Mucosa of descending colon (tissue), 3 donors: ENCODE data around the gene ZDHHC11. TPM values are rescaled to one million over a fixed set of nuclear protein-coding genes. Genes with fewer than 3 reads are reported as not detected.
"Not testable (repeated sequence)": the region's sequence is repeated elsewhere in the genome, so short reads cannot be mapped to it uniquely, and the experiment has no call there.

Source experiments
- ATAC-seq: fragments of 200-7000 bp; cut with Tn5 transposase; one replicate; pipeline ENCODE4 v1.9.1; 2020; ENCODE audit warnings: mild to moderate bottlenecking, moderate library complexity
- DNase-seq, 3 donors: peaks; one replicate each; pipeline ENCODE4 v3.0.0-alpha.2; 2020
- H3K36me3 ChIP-seq: fragments of 200-600 bp; one replicate; pipeline ENCODE4 v1.8.0; 2021; ENCODE audit warnings: low read depth, mild to moderate bottlenecking
- H3K4me1 ChIP-seq: fragments of 200-600 bp; one replicate; pipeline ENCODE4 v1.8.0; 2021; ENCODE audit warnings: low read depth, mild to moderate bottlenecking
- H3K4me3 ChIP-seq: fragments of 200-600 bp; one replicate; pipeline ENCODE4 v1.8.0; 2021; ENCODE audit warnings: mild to moderate bottlenecking
- H3K9me3 ChIP-seq: fragments of 200-600 bp; one replicate; pipeline ENCODE4 v1.8.0; 2021; ENCODE audit warnings: mild to moderate bottlenecking
- CTCF ChIP-seq: fragments of 200-600 bp; IDR thresholded peaks from one replicate; pipeline ENCODE4 v1.8.0; 2022; ENCODE audit warnings: antibody characterized with exemption, mild to moderate bottlenecking
- intact Hi-C, 2 donors: fragments of 100-400 bp; cut with DNase I in 1 of 2; cut with micrococcal nuclease in 1 of 2; formaldehyde crosslinking; loops; one replicate each; pipeline versions ENCODE4 v1.11.0 to v1.11.1; 2022; cut with DNase I, micrococcal nuclease
- total RNA-seq, 3 donors: library from RNA; stranded (reverse); fragmentation: NEBNext Ultra II Directional in 2 of 3; extraction: Animal tissue kit (Norgen Biotek cat#: 25700) in 2 of 3; gene quantifications; one replicate each; pipeline versions ENCODE4 v1.2.1 to v1.2.4, GENCODE V29; 2021 to 2023
- donor health status: DM: no; HTN: no; CAD: no; lungs with moderate emphysema.
- donor health status: DM: no; HTN: no; CAD: no.
- donor health status: DM: no; HTN: yes; CAD: no.

The ZDHHC11 gene
- total RNA-seq, 3 donors from 2014 or later = 4.6 to 11.1 (median 7.0) TPM

- no peak overlapping the region for H3K4me3 ChIP-seq
- DNase-seq (no peak), ATAC-seq (no peak)
- no peaks in the 10 kb centered on the region for H3K9me3 ChIP-seq
- TF ChIP-seq CTCF = no peak
- no peaks in the 10 kb centered on the region for H3K36me3 ChIP-seq
- intact Hi-C loops = no loop called here
- no peaks in the 10 kb centered on the region for H3K4me1 ChIP-seq
These were observed 767 bp upstream of the ZDHHC11 start for GRCh38 chr5:851553-851952.

GRCh38 chr5:851076-851475, 290 bp upstream of the ZDHHC11 start:
- H3K4me3 ChIP-seq = no peak overlapping the region
- ATAC-seq = no peak
- peak in 1 of 3 donors; percentile 39 for DNase-seq

GRCh38 chr5:849651-850301, 1.0 kb downstream of the ZDHHC11 start:
- Histone ChIP-seq H3K4me3 (no peak overlapping the region), H3K36me3 (no peaks in the 10 kb centered on the region), H3K9me3 (no peaks in the 10 kb centered on the region), H3K4me1 (no peaks in the 10 kb centered on the region)
- TF ChIP-seq CTCF = no peak
- peak in 2 of 3 donors; percentile 19 to 43 for DNase-seq
- peak; percentile 76 for ATAC-seq
- intact Hi-C loops = no loop called here

More at GRCh38 chr5:851076-851475, 290 bp upstream of the ZDHHC11 start:
- intact Hi-C loops = no loop called here
- TF ChIP-seq CTCF = no peak
- H3K4me1 ChIP-seq = no peaks in the 10 kb centered on the region
- no peaks in the 10 kb centered on the region for H3K9me3 ChIP-seq
- H3K36me3 ChIP-seq = no peaks in the 10 kb centered on the region

- Histone ChIP-seq H3K4me3 (no peak overlapping the region), H3K36me3 (no peaks in the 10 kb centered on the region), H3K9me3 (no peaks in the 10 kb centered on the region), H3K4me1 (no peaks in the 10 kb centered on the region)
- ATAC-seq = peak; percentile 19
- TF ChIP-seq CTCF = no peak
- peak in 1 of 3 donors; percentile 44 for DNase-seq
- intact Hi-C loops = no loop called here
These were observed 2.1 kb downstream of the ZDHHC11 start for GRCh38 chr5:848671-849111.

GRCh38 chr5:847736-848135, 3.0 kb downstream of the ZDHHC11 start:
- H3K4me1 ChIP-seq, intact Hi-C loops, H3K36me3 ChIP-seq, H3K9me3 ChIP-seq, ATAC-seq, H3K4me3 ChIP-seq: not testable (repeated sequence)
- peak in 1 of 3 donors; percentile 7 for DNase-seq

- H3K4me1 ChIP-seq, DNase-seq, H3K36me3 ChIP-seq, ATAC-seq, H3K4me3 ChIP-seq, intact Hi-C loops, H3K9me3 ChIP-seq: not testable (repeated sequence)
These were observed 3.6 kb downstream of the ZDHHC11 start for GRCh38 chr5:847212-847611.

GRCh38 chr5:846602-847091, 4.1 kb downstream of the ZDHHC11 start:
- H3K4me3 ChIP-seq, DNase-seq, H3K4me1 ChIP-seq, H3K9me3 ChIP-seq, H3K36me3 ChIP-seq, intact Hi-C loops, ATAC-seq: not testable (repeated sequence)

GRCh38 chr5:845676-846601, 4.8 kb downstream of the ZDHHC11 start:
- H3K36me3 ChIP-seq, H3K9me3 ChIP-seq, H3K4me3 ChIP-seq, H3K4me1 ChIP-seq, ATAC-seq, DNase-seq, intact Hi-C loops: not testable (repeated sequence)

- ATAC-seq, DNase-seq, H3K9me3 ChIP-seq, H3K4me3 ChIP-seq, H3K36me3 ChIP-seq, H3K4me1 ChIP-seq, intact Hi-C loops: not testable (repeated sequence)
These were observed 5.6 kb downstream of the ZDHHC11 start for GRCh38 chr5:845031-845675.
